ENCODE measurements around the gene RNF2.

- TF ChIP-seq CTCF (IDR thresholded peaks at IDR 0.05) (no peak), POLR2A (IDR thresholded peaks at IDR 0.05) (no peak)
These were observed 5.6 kb downstream of the RNF2 start for GRCh38 chr1:185050823-185051451.
